ENCODE results near the gene VAT1L. TPM values are rescaled to one million over a fixed set of nuclear protein-coding genes. Genes with fewer than 3 reads are reported as not detected.
A peak's percentile ranks its signal among the peaks of the same experiment; 100 is the strongest.

VAT1L gene
- total and polyA plus RNA-seq, 2 donors (not counting 1 experiment from before 2014, with no cell fraction given): 17.9 to 86.9 TPM

DNA sequence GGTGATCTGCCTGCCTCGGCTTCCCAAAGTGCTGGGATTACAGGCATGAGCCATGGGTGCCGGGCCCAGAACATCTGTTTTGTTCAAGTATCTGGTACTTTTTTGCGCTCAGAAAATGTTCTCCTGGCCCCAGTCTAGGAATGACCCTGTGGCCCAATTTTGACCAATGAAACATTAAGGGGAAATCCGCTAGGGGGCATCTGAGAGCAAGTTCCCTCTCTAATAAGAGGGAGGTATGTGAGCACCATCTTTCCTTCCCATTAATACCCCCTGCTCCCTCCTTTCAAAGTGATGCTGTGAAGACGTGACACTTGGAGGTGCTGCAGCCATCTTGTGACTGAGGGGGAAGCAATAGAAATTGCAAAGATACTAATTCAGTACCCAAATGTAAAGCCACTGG lies 217.5 kb downstream of the VAT1L start:
- Histone ChIP-seq H3K4me2 (ENCODE audit: extremely low read depth, insufficient read depth, low read length) (no peak overlapping the region), H3K79me2 (ENCODE audit: control insufficient read depth, insufficient read depth, low read length) (no peaks in the 10 kb centered on the region), H3K4me1 (ENCODE audit: control insufficient read depth, extremely low read depth, insufficient read depth, low read length) (no peaks in the 10 kb centered on the region), H3K27ac (ENCODE audit: insufficient read depth, low read length) (no peak overlapping the region), H2AFZ (ENCODE audit: low read length) (no peak overlapping the region), H3K4me3 (replicated peaks in 1 of 4; ENCODE audit: control extremely low read depth in 1 of 4, insufficient read depth in 1 of 4, low read depth in 3 of 4, low read length in 4 of 4) (no peak overlapping the region), H3K9ac (ENCODE audit: insufficient read depth, low read length) (no peak overlapping the region), H3K27me3 (ENCODE audit: control insufficient read depth, insufficient read depth, low read length) (no peaks in the 10 kb centered on the region), H3K36me3 (ENCODE audit: control insufficient read depth, insufficient read depth, low read length) (no peaks in the 10 kb centered on the region), H4K20me1 (ENCODE audit: control insufficient read depth, extremely low read depth, insufficient read depth, low read length) (no peaks in the 10 kb centered on the region), H3K9me3 (ENCODE audit: control insufficient read depth, insufficient read depth, low read depth, low read length) (no peaks in the 10 kb centered on the region)
- no peak for DNase-seq (ENCODE audit: low read depth in 2 of 2)
- TF ChIP-seq, protein P1, sequence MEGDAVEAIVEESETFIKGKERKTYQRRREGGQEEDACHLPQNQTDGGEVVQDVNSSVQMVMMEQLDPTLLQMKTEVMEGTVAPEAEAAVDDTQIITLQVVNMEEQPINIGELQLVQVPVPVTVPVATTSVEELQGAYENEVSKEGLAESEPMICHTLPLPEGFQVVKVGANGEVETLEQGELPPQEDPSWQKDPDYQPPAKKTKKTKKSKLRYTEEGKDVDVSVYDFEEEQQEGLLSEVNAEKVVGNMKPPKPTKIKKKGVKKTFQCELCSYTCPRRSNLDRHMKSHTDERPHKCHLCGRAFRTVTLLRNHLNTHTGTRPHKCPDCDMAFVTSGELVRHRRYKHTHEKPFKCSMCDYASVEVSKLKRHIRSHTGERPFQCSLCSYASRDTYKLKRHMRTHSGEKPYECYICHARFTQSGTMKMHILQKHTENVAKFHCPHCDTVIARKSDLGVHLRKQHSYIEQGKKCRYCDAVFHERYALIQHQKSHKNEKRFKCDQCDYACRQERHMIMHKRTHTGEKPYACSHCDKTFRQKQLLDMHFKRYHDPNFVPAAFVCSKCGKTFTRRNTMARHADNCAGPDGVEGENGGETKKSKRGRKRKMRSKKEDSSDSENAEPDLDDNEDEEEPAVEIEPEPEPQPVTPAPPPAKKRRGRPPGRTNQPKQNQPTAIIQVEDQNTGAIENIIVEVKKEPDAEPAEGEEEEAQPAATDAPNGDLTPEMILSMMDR (conservative IDR thresholded peaks at IDR 0.05 in 1 of 2, IDR thresholded peaks at IDR 0.05 in 1 of 2; ENCODE audit: low read depth in 1 of 2, low read length in 2 of 2): peak in 1 of 2 donors; percentile 24
- TF ChIP-seq EZH2 (IDR thresholded peaks at IDR 0.05; ENCODE audit: low read length, missing control alignments): no peak

DNA sequence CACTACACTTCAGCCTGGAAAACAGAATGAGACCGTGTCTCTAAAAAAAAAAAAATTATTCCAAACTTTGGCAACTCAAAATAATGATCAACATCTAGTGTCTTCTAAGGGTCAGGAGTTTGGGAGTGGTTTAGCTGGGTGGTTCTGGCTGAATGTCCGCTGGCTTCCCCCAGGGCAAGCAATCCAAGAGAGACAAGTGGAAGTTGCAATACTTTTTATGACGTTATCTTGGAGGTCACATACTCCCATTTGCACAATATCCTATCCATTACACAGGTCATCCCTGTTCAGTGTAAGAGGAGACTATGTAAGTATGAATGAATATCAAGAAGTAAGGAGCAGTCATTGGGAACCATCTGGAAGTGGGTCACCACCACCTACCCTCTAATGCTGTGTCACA lies 218.8 kb downstream of the VAT1L start:
- no peak for DNase-seq (ENCODE audit: low read depth in 2 of 2)
- no peak overlapping the region for H3K27ac ChIP-seq (ENCODE audit: insufficient read depth, low read length)
- no peak overlapping the region for H2AFZ ChIP-seq (ENCODE audit: low read length)
- H3K4me2 ChIP-seq (ENCODE audit: extremely low read depth, insufficient read depth, low read length): no peak overlapping the region
- H3K9ac ChIP-seq (ENCODE audit: insufficient read depth, low read length): no peak overlapping the region
- H3K9me3 ChIP-seq (ENCODE audit: control insufficient read depth, insufficient read depth, low read depth, low read length): no peaks in the 10 kb centered on the region
- H3K36me3 ChIP-seq (ENCODE audit: control insufficient read depth, insufficient read depth, low read length): no peaks in the 10 kb centered on the region
- TF ChIP-seq EZH2 (IDR thresholded peaks at IDR 0.05; ENCODE audit: low read length, missing control alignments): no peak
- TF ChIP-seq, protein P1 (conservative IDR thresholded peaks at IDR 0.05 in 1 of 2, IDR thresholded peaks at IDR 0.05 in 1 of 2; ENCODE audit: low read depth in 1 of 2, low read length in 2 of 2): no peak
- no peaks in the 10 kb centered on the region for H3K27me3 ChIP-seq (ENCODE audit: control insufficient read depth, insufficient read depth, low read length)
- H4K20me1 ChIP-seq (ENCODE audit: control insufficient read depth, extremely low read depth, insufficient read depth, low read length): no peaks in the 10 kb centered on the region
- no peaks in the 10 kb centered on the region for H3K4me1 ChIP-seq (ENCODE audit: control insufficient read depth, extremely low read depth, insufficient read depth, low read length)
- H3K4me3 ChIP-seq (replicated peaks in 1 of 4; ENCODE audit: control extremely low read depth in 1 of 4, insufficient read depth in 1 of 4, low read depth in 3 of 4, low read length in 4 of 4): no peak overlapping the region
- H3K79me2 ChIP-seq (ENCODE audit: control insufficient read depth, insufficient read depth, low read length): no peaks in the 10 kb centered on the region

DNA sequence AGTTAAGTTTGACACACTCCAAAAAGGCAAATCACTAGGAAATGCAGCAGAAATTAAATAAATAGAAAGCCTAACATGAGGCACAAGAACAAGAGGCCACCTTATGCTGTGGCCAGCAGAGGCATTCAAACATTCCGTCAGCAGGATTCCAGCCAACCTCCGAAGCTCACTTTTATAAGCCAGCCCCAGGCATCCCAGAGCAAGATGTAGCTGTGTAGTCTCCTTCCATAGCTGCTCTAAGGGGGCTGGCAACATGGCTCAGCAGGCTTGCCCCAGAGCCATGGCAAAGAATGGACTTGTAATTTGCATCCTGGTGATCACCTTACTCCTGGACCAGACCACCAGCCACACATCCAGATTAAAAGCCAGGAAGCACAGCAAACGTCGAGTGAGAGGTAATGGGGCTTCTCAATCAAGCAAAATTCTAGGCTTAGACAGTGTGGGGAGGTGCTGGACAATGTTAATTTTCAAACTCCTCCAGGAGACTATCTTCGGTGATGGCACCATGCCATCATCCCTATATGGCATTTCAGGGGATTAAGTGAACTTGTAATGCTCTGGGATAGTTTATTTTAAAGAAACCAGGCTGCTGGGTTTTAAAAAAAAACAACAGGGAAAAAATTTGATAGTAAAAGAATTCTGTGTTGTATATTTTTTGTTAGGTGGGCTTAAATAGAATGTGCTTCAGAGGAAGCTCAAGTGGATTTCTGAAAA lies 234.1 kb downstream of the VAT1L start, which contains the start of gene CLEC3A:
TSS of gene CLEC3A (plus strand) at position 202 of the 714 bp plus-strand sequence. CDS start at position 281, 79 bp downstream.
- no peaks in the 10 kb centered on the region for H4K20me1 ChIP-seq (ENCODE audit: control insufficient read depth, extremely low read depth, insufficient read depth, low read length)
- H3K36me3 ChIP-seq (ENCODE audit: control insufficient read depth, insufficient read depth, low read length): no peaks in the 10 kb centered on the region
- H2AFZ ChIP-seq (ENCODE audit: low read length): no peak within 1 kb of the TSS
- no peaks in the 10 kb centered on the region for H3K9me3 ChIP-seq (ENCODE audit: control insufficient read depth, insufficient read depth, low read depth, low read length)
- DNase-seq (ENCODE audit: low read depth in 2 of 2): peak in 1 of 2 donors; percentile 5
- H3K9ac ChIP-seq (ENCODE audit: insufficient read depth, low read length): no peak within 1 kb of the TSS
- no peak for TF ChIP-seq EZH2 (IDR thresholded peaks at IDR 0.05; ENCODE audit: low read length, missing control alignments)
- TF ChIP-seq, protein P1 (conservative IDR thresholded peaks at IDR 0.05 in 1 of 2, IDR thresholded peaks at IDR 0.05 in 1 of 2; ENCODE audit: low read depth in 1 of 2, low read length in 2 of 2): no peak
- H3K4me1 ChIP-seq (ENCODE audit: control insufficient read depth, extremely low read depth, insufficient read depth, low read length): no peaks in the 10 kb centered on the region
- H3K27ac ChIP-seq (ENCODE audit: insufficient read depth, low read length): no peak within 1 kb of the TSS
- H3K79me2 ChIP-seq (ENCODE audit: control insufficient read depth, insufficient read depth, low read length): no peaks in the 10 kb centered on the region
- no peak within 1 kb of the TSS for H3K4me3 ChIP-seq (replicated peaks in 1 of 4; ENCODE audit: control extremely low read depth in 1 of 4, insufficient read depth in 1 of 4, low read depth in 3 of 4, low read length in 4 of 4)
- no peaks in the 10 kb centered on the region for H3K27me3 ChIP-seq (ENCODE audit: control insufficient read depth, insufficient read depth, low read length)
- H3K4me2 ChIP-seq (ENCODE audit: extremely low read depth, insufficient read depth, low read length): no peak within 1 kb of the TSS
